NCI-H2171 treated with DMSO at 0.1 percent for 48 hours (cell line): ENCODE results near the gene MKNK1.

ENCODE experiments used
- DNase-seq: peaks from one replicate; lab custom pipeline; 2025; lab: John Stamatoyannopoulos, UW

The MKNK1 gene

GRCh38 chr1:46596036-46596435 is 8.0 kb downstream of the MKNK1 start:
- DNase-seq, result peak; percentile 3

GRCh38 chr1:46595127-46595526 is 8.9 kb downstream of the MKNK1 start:
- no peak for DNase-seq

GRCh38 chr1:46594063-46594462 is 10.0 kb downstream of the MKNK1 start:
- DNase-seq, result no peak

GRCh38 chr1:46592823-46593222 is 11.2 kb downstream of the MKNK1 start:
- DNase-seq, result no peak

GRCh38 chr1:46589529-46589928 is 14.5 kb downstream of the MKNK1 start:
- DNase-seq, result no peak

- no peak for DNase-seq
Observed at GRCh38 chr1:46587069-46587468, 17.0 kb downstream of the MKNK1 start.

- no peak for DNase-seq
Observed at GRCh38 chr1:46585312-46585938, 18.6 kb downstream of the MKNK1 start.

GRCh38 chr1:46583494-46583893 is 20.6 kb downstream of the MKNK1 start:
- no peak for DNase-seq

- DNase-seq, result no peak
Observed at GRCh38 chr1:46582972-46583371, 21.1 kb downstream of the MKNK1 start.

GRCh38 chr1:46581681-46582455 is 22.2 kb downstream of the MKNK1 start:
- DNase-seq, result no peak

GRCh38 chr1:46580140-46580903 is 23.7 kb downstream of the MKNK1 start:
- no peak for DNase-seq

GRCh38 chr1:46577671-46578070 is 26.4 kb downstream of the MKNK1 start:
- DNase-seq, result peak; percentile 69

GRCh38 chr1:46576596-46576995 is 27.5 kb downstream of the MKNK1 start:
- no peak for DNase-seq

GRCh38 chr1:46575778-46576177 is 28.3 kb downstream of the MKNK1 start:
- no peak for DNase-seq

GRCh38 chr1:46575300-46575699 is 28.8 kb downstream of the MKNK1 start:
- no peak for DNase-seq

- no peak for DNase-seq
Observed at GRCh38 chr1:46571691-46572225, 32.3 kb downstream of the MKNK1 start.

- DNase-seq, result no peak
Observed at GRCh38 chr1:46569884-46570725, 34.0 kb downstream of the MKNK1 start.

GRCh38 chr1:46569116-46569515 is 35.0 kb downstream of the MKNK1 start:
- no peak for DNase-seq

- DNase-seq, result no peak
Observed at GRCh38 chr1:46568461-46568891, 35.6 kb downstream of the MKNK1 start.

GRCh38 chr1:46563341-46563740 is 40.7 kb downstream of the MKNK1 start:
- no peak for DNase-seq

- DNase-seq, result no peak
Observed at GRCh38 chr1:46562498-46562897, 41.6 kb downstream of the MKNK1 start.

GRCh38 chr1:46558966-46559365 is 45.1 kb downstream of the MKNK1 start:
- no peak for DNase-seq
